HepG2 (cell line): Measurements from ENCODE around the gene SLC44A4. TPM values are rescaled to one million over a fixed set of nuclear protein-coding genes. Genes with fewer than 3 reads are reported as not detected.
A peak's percentile ranks its signal among the peaks of the same experiment; 100 is the strongest.

Experiments used
- LBX2 ChIP-seq: sonication (generic); formaldehyde crosslinking; IDR thresholded peaks from 2 replicates; pipeline ENCODE4 v1.5.0; 2020; ENCODE audit warnings: missing genetic modification reagents, mild to moderate bottlenecking, borderline replicate concordance
- NFE2L2 ChIP-seq: fragments of 150-350 bp; IDR thresholded peaks from 2 replicates; pipeline ENCODE4 v1.6.1; 2014; ENCODE audit warnings: low read length
- SMC3 ChIP-seq: IDR thresholded peaks from 2 replicates; pipeline ENCODE4 v1.6.1; 2011; ENCODE audit warnings: low read length, improper control_type of control experiment
- ZNF547 ChIP-seq: sonication (generic); formaldehyde crosslinking; IDR thresholded peaks from 2 replicates; pipeline ENCODE4 v1.5.1; 2020; ENCODE audit warnings: mild to moderate bottlenecking, missing genetic modification reagents
- ZNF737 ChIP-seq: sonication (generic); formaldehyde crosslinking; IDR thresholded peaks from 2 replicates; pipeline ENCODE4 v1.5.0; 2020; ENCODE audit warnings: missing genetic modification reagents, mild to moderate bottlenecking, borderline replicate concordance
- ZNF782 ChIP-seq: sonication (generic); formaldehyde crosslinking; IDR thresholded peaks from 2 replicates; pipeline ENCODE4 v1.4.0; 2020; ENCODE audit warnings: missing genetic modification reagents, mild to moderate bottlenecking, borderline replicate concordance
- polyA plus RNA-seq, 8 experiments: library from polyadenylated mRNA; depleted of rRNA in 3 of 8; stranded (reverse) in 7 of 8; unstranded in 1 of 8; fragments of >200 nt; fragmentation: Illumina TruSeq in 4 of 8; extraction: Trizol in 4 of 8; gene quantifications; 2 replicates each; pipeline versions ENCODE4 v1.2.1 to v1.2.3, GENCODE V29; 2011 to 2016; ENCODE audit warnings: low read depth in 4 of 8, missing spikeins in 1 of 8, mixed read lengths in 1 of 8; ENCODE audit not compliant: insufficient read depth in 1 of 8
- total RNA-seq, 5 experiments: library from RNA; depleted of rRNA; stranded (reverse); fragments of >200 nt; fragmentation: Illumina TruSeq; extraction: Trizol; gene quantifications; 2 replicates each; pipeline ENCODE4 v1.2.3, GENCODE V29; 2016; ENCODE audit warnings: low read depth in 1 of 5
- TF ChIP-seq, protein P1 (sequence below): sonication (generic); formaldehyde crosslinking; IDR thresholded peaks from 2 replicates; pipeline ENCODE4 v1.4.0; 2020; ENCODE audit warnings: mild to moderate bottlenecking, missing genetic modification reagents
- TF ChIP-seq, protein P2 (sequence below): sonication (generic); formaldehyde crosslinking; IDR thresholded peaks from 2 replicates; pipeline ENCODE4 v1.8.0; 2022; ENCODE audit warnings: missing genetic modification reagents, low read depth, mild to moderate bottlenecking, borderline replicate concordance
- TF ChIP-seq, protein P3 (sequence below): sonication (generic); formaldehyde crosslinking; IDR thresholded peaks from 2 replicates; pipeline ENCODE4 v1.5.0; 2020; ENCODE audit warnings: missing genetic modification reagents, mild to moderate bottlenecking, borderline replicate concordance

Gene SLC44A4
- total and polyA plus RNA-seq, 2 of the 13 experiments (the other 11 are each of a cell fraction or from before 2014, with no cell fraction given), result 3.5 to 5.9 TPM

DNA sequence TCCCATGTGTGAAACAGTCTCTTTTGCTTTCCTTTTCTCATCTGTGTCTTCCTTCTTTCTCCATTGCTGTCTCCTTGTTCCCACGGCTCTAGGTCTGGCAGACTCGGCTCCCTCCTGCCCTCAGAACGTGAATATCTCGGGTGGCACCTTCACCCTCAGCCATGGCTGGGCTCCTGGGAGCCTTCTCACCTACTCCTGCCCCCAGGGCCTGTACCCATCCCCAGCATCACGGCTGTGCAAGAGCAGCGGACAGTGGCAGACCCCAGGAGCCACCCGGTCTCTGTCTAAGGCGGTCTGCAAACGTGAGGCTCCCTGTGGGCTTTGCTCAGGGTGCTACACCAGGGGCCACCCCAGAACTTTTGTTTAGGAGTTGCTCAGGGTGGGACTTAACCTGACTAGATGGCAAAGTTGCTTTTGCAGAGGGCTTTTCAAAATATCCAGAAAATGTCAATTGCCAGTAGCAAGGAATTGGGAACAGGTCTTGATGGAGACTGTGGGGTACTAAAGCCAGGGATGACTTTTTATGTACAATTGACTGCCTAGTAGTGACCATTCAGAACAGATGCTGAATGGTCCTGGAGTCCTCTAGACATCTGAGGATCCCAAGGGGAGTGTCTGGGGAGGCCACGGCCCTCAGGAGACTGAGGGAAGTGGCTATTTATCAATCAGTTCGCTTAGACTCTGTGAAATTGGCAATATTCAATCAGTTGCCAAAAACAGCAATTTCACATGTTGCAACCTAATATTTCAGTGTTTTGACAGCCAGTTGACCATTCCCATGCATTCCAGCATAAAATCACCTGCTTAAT lies 49.3 kb upstream of the SLC44A4 start (continued):
- TF ChIP-seq, protein P1, sequence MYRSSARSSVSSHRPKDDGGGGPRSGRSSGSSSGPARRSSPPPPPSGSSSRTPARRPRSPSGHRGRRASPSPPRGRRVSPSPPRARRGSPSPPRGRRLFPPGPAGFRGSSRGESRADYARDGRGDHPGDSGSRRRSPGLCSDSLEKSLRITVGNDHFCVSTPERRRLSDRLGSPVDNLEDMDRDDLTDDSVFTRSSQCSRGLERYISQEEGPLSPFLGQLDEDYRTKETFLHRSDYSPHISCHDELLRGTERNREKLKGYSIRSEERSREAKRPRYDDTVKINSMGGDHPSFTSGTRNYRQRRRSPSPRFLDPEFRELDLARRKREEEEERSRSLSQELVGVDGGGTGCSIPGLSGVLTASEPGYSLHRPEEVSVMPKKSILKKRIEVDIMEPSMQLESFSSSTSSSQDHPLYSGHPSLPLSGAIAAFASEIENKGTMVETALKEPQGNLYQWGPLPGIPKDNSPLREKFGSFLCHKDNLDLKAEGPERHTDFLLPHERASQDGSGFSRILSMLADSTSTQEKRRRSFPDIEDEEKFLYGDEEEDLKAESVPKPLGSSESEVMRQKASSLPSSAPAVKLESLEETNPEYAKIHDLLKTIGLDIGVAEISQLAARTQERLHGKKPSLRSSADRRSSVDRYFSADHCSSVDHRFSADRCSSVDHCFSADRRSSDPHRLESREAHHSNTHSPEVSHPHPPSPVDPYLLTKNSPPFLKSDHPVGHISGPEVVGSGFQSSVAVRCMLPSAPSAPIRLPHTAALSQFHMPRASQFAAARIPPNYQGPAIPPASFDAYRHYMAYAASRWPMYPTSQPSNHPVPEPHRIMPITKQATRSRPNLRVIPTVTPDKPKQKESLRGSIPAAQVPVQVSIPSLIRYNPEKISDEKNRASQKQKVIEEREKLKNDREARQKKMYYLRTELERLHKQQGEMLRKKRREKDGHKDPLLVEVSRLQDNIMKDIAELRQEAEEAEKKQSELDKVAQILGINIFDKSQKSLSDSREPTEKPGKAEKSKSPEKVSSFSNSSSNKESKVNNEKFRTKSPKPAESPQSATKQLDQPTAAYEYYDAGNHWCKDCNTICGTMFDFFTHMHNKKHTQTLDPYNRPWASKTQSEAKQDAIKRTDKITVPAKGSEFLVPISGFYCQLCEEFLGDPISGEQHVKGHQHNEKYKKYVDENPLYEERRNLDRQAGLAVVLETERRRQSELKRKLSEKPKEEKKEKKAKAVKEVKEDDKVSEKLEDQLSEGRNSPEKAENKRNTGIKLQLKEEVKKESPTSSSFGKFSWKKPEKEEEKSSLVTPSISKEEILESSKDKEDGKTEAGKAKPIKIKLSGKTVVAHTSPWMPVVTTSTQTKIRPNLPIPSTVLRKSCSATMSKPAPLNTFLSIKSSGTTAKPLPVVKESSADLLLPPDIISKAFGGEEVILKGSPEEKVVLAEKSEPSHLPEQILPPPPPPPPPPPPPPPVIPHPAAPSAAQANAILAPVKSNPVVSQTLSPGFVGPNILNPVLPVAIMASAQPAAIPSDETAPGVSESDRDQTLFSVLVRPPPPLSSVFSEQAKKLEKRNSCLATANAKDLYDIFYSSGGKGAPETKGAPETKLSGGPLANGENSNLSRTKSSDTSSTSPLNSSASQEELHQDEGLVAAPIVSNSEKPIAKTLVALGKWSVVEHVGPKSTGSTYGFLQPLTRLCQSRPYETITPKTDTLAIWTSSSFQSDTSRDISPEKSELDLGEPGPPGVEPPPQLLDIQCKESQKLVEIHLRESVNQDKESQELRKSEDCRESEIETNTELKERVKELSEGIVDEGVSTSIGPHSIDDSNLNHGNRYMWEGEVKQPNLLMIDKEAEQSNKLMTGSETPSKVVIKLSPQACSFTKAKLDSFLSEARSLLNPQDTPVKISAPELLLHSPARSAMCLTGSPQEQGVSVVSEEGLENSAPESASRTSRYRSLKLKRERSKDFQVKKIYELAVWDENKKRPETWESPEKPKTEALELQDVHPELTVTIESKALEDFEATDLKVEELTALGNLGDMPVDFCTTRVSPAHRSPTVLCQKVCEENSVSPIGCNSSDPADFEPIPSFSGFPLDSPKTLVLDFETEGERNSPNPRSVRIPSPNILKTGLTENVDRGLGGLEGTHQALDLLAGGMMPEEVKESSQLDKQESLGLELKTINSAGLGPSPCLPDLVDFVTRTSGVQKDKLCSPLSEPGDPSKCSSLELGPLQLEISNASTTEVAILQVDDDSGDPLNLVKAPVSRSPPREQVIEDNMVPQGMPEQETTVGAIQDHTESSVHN (CRISPR knock-in tag), result 0 out of 2 replicates have a peak, but pooled peaks have one; percentile 19
- TF ChIP-seq LBX2 (CRISPR knock-in tag), result no peak
- TF ChIP-seq ZNF782 (CRISPR knock-in tag), result 0 out of 2 replicates have a peak, but pooled peaks have one; percentile 49
- TF ChIP-seq ZNF737 (CRISPR knock-in tag), result no peak
- no peak for TF ChIP-seq SMC3
- no peak for TF ChIP-seq NFE2L2
- peak; percentile 57 for TF ChIP-seq ZNF547 (CRISPR knock-in tag)
- TF ChIP-seq, protein P2, sequence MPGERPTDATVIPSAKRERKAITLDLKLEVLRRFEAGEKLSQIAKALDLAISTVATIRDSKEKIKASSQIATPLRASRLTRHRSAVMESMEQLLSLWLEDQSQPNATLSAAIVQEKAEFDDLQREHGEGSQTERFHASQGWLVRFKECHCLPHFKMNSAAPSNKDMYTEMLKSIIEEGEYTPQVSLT (CRISPR knock-in tag), result no peak
- TF ChIP-seq, protein P3, sequence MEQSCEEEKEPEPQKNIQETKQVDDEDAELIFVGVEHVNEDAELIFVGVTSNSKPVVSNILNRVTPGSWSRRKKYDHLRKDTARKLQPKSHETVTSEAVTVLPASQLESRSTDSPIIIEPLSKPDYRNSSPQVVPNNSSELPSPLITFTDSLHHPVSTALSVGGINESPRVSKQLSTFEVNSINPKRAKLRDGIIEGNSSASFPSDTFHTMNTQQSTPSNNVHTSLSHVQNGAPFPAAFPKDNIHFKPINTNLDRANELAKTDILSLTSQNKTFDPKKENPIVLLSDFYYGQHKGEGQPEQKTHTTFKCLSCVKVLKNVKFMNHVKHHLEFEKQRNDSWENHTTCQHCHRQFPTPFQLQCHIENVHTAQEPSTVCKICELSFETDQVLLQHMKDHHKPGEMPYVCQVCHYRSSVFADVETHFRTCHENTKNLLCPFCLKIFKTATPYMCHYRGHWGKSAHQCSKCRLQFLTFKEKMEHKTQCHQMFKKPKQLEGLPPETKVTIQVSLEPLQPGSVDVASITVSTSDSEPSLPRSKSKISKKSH (CRISPR knock-in tag), result 0 out of 2 replicates have a peak, but pooled peaks have one; percentile 76
- TF ChIP-seq, all 625 proteins: peak for 59
